Kidney (tissue), 14 donors: Measurements from ENCODE around the gene TMEM143. TPM values are rescaled to one million over a fixed set of nuclear protein-coding genes. Genes with fewer than 3 reads are reported as not detected.

Experiments used
- DNase-seq, 5 donors: peaks; one replicate each; pipeline ENCODE4 v3.0.0-alpha.2; 2013 to 2020
- FAIRE-seq: peaks from 2 replicates; lab custom pipeline; 2012; peaks lifted over from hg19 to GRCh38; lab: Jason Lieb, UNC
- H3K27ac ChIP-seq, 2 donors: one replicate each; pipeline ENCODE4 v1.7.0; 2013; ENCODE audit warnings: low read depth in 2 of 2, low read length in 2 of 2, inconsistent platforms in 1 of 2
- H3K27me3 ChIP-seq: one replicate; pipeline ENCODE4 v1.7.1; 2013; ENCODE audit warnings: low read length, inconsistent platforms; ENCODE audit not compliant: control insufficient read depth, insufficient read depth
- H3K36me3 ChIP-seq, 3 donors: one replicate each; pipeline versions ENCODE4 v1.7.0 to v1.7.1; 2013; ENCODE audit warnings: low read length in 3 of 3, control low read depth in 1 of 3, inconsistent platforms in 1 of 3; ENCODE audit not compliant: insufficient read depth in 3 of 3, control insufficient read depth in 2 of 3
- H3K4me1 ChIP-seq, 3 donors: one replicate each; pipeline versions ENCODE4 v1.7.0 to v1.7.1; 2013; ENCODE audit warnings: low read length in 3 of 3, inconsistent platforms in 1 of 3, low read depth in 1 of 3; ENCODE audit not compliant: control insufficient read depth in 2 of 3, insufficient read depth in 2 of 3
- H3K4me3 ChIP-seq, 3 donors: one replicate each; pipeline versions ENCODE4 v1.7.0 to v1.8.1; 2013; ENCODE audit warnings: low read length in 3 of 3, control low read depth in 1 of 3, inconsistent platforms in 1 of 3
- H3K9ac ChIP-seq, 3 donors: one replicate each; pipeline versions ENCODE4 v1.7.0 to v1.7.1; 2013; ENCODE audit warnings: low read length in 3 of 3, control low read depth in 1 of 3, inconsistent platforms in 1 of 3
- H3K9me3 ChIP-seq, 3 donors: one replicate each; pipeline versions ENCODE4 v1.7.0 to v1.7.1; 2013; ENCODE audit warnings: low read length in 3 of 3, control low read depth in 1 of 3, inconsistent platforms in 1 of 3; ENCODE audit not compliant: control insufficient read depth in 2 of 3, insufficient read depth in 1 of 3
- intact Hi-C: fragments of 100-400 bp; cut with DNase I; formaldehyde crosslinking; loops from one replicate; pipeline ENCODE4 v1.11.1; 2022
- polyA plus RNA-seq: library from polyadenylated mRNA; stranded (reverse); fragments of 350-450 nt; fragmentation: Illumina TruSeq; extraction: RNeasy Lipid Tissue Mini Kit (QIAGEN cat#74804); gene quantifications from one replicate; pipeline ENCODE4 v1.2.3, GENCODE V29; 2014; ENCODE audit warnings: low read depth, low replicate concordance; ENCODE audit not compliant: insufficient read depth
- total RNA-seq: library from RNA; stranded (reverse); fragmentation: NEBNext Ultra II Directional; extraction: Animal tissue kit (Norgen Biotek cat#: 25700); gene quantifications from one replicate; pipeline ENCODE4 v1.2.1, GENCODE V29; 2021
- TF ChIP-seq, protein P1 (sequence below): IDR thresholded peaks from 3 replicates; pipeline ENCODE4 v1.5.1; 2012; ENCODE audit warnings: mild to moderate bottlenecking, moderate library complexity, borderline replicate concordance; ENCODE audit not compliant: insufficient read depth; ENCODE audit errors: extremely low read depth
- donor health status: control.
- donor health status: control.
- donor health status: control.
- donor health status: control.
- donor health status: control.
- donor health status: DM: yes; HTN: yes; CAD: no.
- donor health status: Normal renal cell carcinoma (clear cell type).

Gene TMEM143
- total and polyA plus RNA-seq, 2 donors from 2014 or later = 9.2 to 15.7 TPM

DNA sequence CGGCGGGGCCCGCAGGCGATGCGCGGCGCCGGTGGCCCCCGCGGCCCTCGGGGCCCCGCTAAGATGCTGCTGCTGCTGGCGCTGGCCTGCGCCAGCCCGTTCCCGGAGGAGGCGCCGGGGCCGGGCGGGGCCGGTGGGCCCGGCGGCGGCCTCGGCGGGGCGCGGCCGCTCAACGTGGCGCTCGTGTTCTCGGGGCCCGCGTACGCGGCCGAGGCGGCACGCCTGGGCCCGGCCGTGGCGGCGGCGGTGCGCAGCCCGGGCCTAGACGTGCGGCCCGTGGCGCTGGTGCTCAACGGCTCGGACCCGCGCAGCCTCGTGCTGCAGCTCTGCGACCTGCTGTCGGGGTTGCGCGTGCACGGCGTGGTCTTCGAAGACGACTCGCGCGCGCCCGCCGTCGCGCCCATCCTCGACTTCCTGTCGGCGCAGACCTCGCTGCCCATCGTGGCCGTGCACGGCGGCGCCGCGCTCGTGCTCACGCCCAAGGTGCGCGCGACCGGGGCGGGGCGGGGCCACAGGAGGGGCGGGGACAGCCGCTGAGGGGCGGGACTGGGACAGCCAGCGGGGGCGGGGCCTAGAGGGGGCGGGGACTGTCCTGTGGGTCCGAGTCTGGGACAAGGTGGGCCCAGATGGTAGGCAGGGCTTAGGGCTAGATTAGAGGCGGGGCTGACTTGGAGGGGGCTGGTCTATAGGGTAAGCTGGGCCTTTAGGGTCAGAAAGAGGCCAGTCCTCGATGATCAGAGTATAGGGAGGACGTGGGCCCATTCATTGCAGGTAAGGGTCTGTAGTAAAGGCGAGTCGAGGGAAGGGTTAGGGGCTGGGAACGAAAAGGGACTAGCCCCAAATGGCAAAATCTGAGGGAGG lies 34.9 kb upstream of the TMEM143 start:
- no peak overlapping the region for H3K27ac ChIP-seq
- H3K9me3 ChIP-seq = no peaks in the 10 kb centered on the region
- TF ChIP-seq, protein P1, sequence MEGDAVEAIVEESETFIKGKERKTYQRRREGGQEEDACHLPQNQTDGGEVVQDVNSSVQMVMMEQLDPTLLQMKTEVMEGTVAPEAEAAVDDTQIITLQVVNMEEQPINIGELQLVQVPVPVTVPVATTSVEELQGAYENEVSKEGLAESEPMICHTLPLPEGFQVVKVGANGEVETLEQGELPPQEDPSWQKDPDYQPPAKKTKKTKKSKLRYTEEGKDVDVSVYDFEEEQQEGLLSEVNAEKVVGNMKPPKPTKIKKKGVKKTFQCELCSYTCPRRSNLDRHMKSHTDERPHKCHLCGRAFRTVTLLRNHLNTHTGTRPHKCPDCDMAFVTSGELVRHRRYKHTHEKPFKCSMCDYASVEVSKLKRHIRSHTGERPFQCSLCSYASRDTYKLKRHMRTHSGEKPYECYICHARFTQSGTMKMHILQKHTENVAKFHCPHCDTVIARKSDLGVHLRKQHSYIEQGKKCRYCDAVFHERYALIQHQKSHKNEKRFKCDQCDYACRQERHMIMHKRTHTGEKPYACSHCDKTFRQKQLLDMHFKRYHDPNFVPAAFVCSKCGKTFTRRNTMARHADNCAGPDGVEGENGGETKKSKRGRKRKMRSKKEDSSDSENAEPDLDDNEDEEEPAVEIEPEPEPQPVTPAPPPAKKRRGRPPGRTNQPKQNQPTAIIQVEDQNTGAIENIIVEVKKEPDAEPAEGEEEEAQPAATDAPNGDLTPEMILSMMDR = no peak
- H3K4me1 ChIP-seq = peaks cover 0 to 2% (median 0%) of the 10 kb centered on the region in 3 donors
- DNase-seq = peak; percentile 81 to 91 (median 84)
- H3K9ac ChIP-seq = no peak overlapping the region
- FAIRE-seq = no peak
- H3K36me3 ChIP-seq = no peaks in the 10 kb centered on the region
- no peak overlapping the region for H3K4me3 ChIP-seq
- peaks cover 20% of the 10 kb centered on the region for H3K27me3 ChIP-seq
- intact Hi-C loops = no loop called here

GRCh38 chr19:48398102-48398374 lies 34.3 kb upstream of the TMEM143 start:
- intact Hi-C loops = no loop called here
- Histone ChIP-seq H3K27ac (no peak overlapping the region), H3K9ac (peak overlapping the region in 1 of 3 donors; percentile 10), H3K4me1 (peaks cover 0 to 2% (median 0%) of the 10 kb centered on the region in 3 donors), H3K36me3 (no peaks in the 10 kb centered on the region), H3K9me3 (no peaks in the 10 kb centered on the region), H3K4me3 (peak overlapping the region in 2 of 3 donors; percentile 24 to 46), H3K27me3 (peaks cover 20% of the 10 kb centered on the region)
- FAIRE-seq (no peak), DNase-seq (peak in 1 of 5 donors; percentile 59)
- TF ChIP-seq, protein P1 = no peak

GRCh38 chr19:48397263-48398101 lies 33.7 kb upstream of the TMEM143 start:
- peak overlapping the region in 2 of 3 donors; percentile 24 to 46 for H3K4me3 ChIP-seq
- no peak overlapping the region for H3K27ac ChIP-seq
- no peaks in the 10 kb centered on the region for H3K9me3 ChIP-seq
- peaks cover 20% of the 10 kb centered on the region for H3K27me3 ChIP-seq
- FAIRE-seq = no peak
- TF ChIP-seq, protein P1 = no peak
- intact Hi-C loops = no loop called here
- H3K36me3 ChIP-seq = no peaks in the 10 kb centered on the region
- H3K9ac ChIP-seq = peak overlapping the region in 1 of 3 donors; percentile 10
- no peak for DNase-seq
- peaks cover 0 to 2% (median 0%) of the 10 kb centered on the region in 3 donors for H3K4me1 ChIP-seq
